GM19025 (cell line): ENCODE results near the gene RGS1.

Experiments
- ATAC-seq: cut with Tn5 transposase; IDR thresholded peaks from one replicate; pipeline ENCODE4 v1.9.1; 2021; ENCODE audit warnings: mild to moderate bottlenecking, low read depth, moderate library complexity; ENCODE audit not compliant: unreplicated experiment

The RGS1 gene

GRCh38 chr1:192609110-192610079 lies 33.8 kb downstream of the RGS1 start:
- peak; percentile 97 for ATAC-seq

- no peak for ATAC-seq
Measured at GRCh38 chr1:192610112-192610889, 34.7 kb downstream of the RGS1 start.

GRCh38 chr1:192615055-192615454 lies 39.5 kb downstream of the RGS1 start:
- ATAC-seq, result peak; percentile 84

GRCh38 chr1:192620071-192620635 lies 44.6 kb downstream of the RGS1 start:
- no peak for ATAC-seq

GRCh38 chr1:192626366-192627179 lies 51.0 kb downstream of the RGS1 start:
- peak; percentile 67 for ATAC-seq

- peak; percentile 34 for ATAC-seq
Measured at GRCh38 chr1:192627901-192628300, 52.3 kb downstream of the RGS1 start.

GRCh38 chr1:192628396-192629057 lies 53.0 kb downstream of the RGS1 start:
- ATAC-seq, result no peak

- ATAC-seq, result no peak
Measured at GRCh38 chr1:192629612-192630011, 54.0 kb downstream of the RGS1 start.
